Activated gamma-delta T cell (primary cell): ENCODE data around the gene ELMO3.

Experiments
- DNase-seq: peaks from one replicate; lab custom pipeline; 2025; lab: John Stamatoyannopoulos, UW

The ELMO3 gene

GRCh38 chr16:67164599-67165061 is 34.3 kb upstream of the ELMO3 start, which contains the start of gene HSF4:
Gene HSF4 (plus strand): TSS chr16:67164745. CDS start chr16:67164812, 67 bp downstream.
- DNase-seq, result no peak

- no peak for DNase-seq
Measured at GRCh38 chr16:67165121-67166078, 33.5 kb upstream of the ELMO3 start.

- no peak for DNase-seq
Measured at GRCh38 chr16:67166110-67166547, 32.8 kb upstream of the ELMO3 start.

GRCh38 chr16:67166598-67167168 is 32.2 kb upstream of the ELMO3 start:
- no peak for DNase-seq

GRCh38 chr16:67167588-67167987 is 31.3 kb upstream of the ELMO3 start:
- DNase-seq, result no peak

GRCh38 chr16:67169011-67169451 is 29.9 kb upstream of the ELMO3 start:
- DNase-seq, result no peak

GRCh38 chr16:67169642-67170167 is 29.2 kb upstream of the ELMO3 start:
- no peak for DNase-seq

- no peak for DNase-seq
Measured at GRCh38 chr16:67170168-67170948, 28.6 kb upstream of the ELMO3 start, which contains the start of gene NOL3. Gene NOL3 (plus strand): TSS chr16:67170538.

GRCh38 chr16:67170949-67171649 is 27.8 kb upstream of the ELMO3 start:
- no peak for DNase-seq

- DNase-seq, result no peak
Measured at GRCh38 chr16:67173323-67173722, 25.6 kb upstream of the ELMO3 start.

- DNase-seq, result peak; percentile 62
Measured at GRCh38 chr16:67173808-67174705, 24.9 kb upstream of the ELMO3 start.

GRCh38 chr16:67174706-67175231 is 24.2 kb upstream of the ELMO3 start:
- no peak for DNase-seq

- DNase-seq, result no peak
Measured at GRCh38 chr16:67176662-67177061, 22.3 kb upstream of the ELMO3 start.

GRCh38 chr16:67177743-67178699 is 20.9 kb upstream of the ELMO3 start:
- DNase-seq, result peak; percentile 50

- DNase-seq, result no peak
Measured at GRCh38 chr16:67179421-67180080, 19.4 kb upstream of the ELMO3 start.

GRCh38 chr16:67180166-67180565 is 18.8 kb upstream of the ELMO3 start:
- DNase-seq, result no peak

GRCh38 chr16:67181346-67181745 is 17.6 kb upstream of the ELMO3 start:
- no peak for DNase-seq

GRCh38 chr16:67182288-67182687 is 16.6 kb upstream of the ELMO3 start:
- DNase-seq, result no peak
